KMS-11 (cell line): ENCODE results near the gene SFRP4.

Experiments used
- H2AFZ ChIP-seq: fragments of 200-600 bp; sonication (generic); 2 replicates; pipeline ENCODE4 v1.6.1; 2016; ENCODE audit warnings: antibody characterized with exemption, mixed run types, low read depth
- H3K27ac ChIP-seq: fragments of 200-600 bp; sonication (generic); 2 replicates; pipeline ENCODE4 v1.6.1; 2016; ENCODE audit warnings: mild to moderate bottlenecking, mixed run types
- H3K27me3 ChIP-seq: fragments of 200-600 bp; sonication (generic); 2 replicates; pipeline ENCODE4 v1.6.1; 2017; ENCODE audit warnings: mild to moderate bottlenecking, low read depth, mixed run types, moderate library complexity; ENCODE audit not compliant: insufficient read depth
- H3K36me3 ChIP-seq: fragments of 200-600 bp; sonication (generic); 2 replicates; pipeline ENCODE4 v1.6.1; 2017; ENCODE audit warnings: mild to moderate bottlenecking, mixed run types; ENCODE audit not compliant: insufficient read depth
- H3K4me1 ChIP-seq: fragments of 200-600 bp; sonication (generic); 2 replicates; pipeline ENCODE4 v1.6.1; 2016; ENCODE audit warnings: mild to moderate bottlenecking, low read depth, mixed run types; ENCODE audit not compliant: poor library complexity, severe bottlenecking
- H3K4me2 ChIP-seq: fragments of 200-600 bp; sonication (generic); 2 replicates; pipeline ENCODE4 v1.7.0; 2016; ENCODE audit warnings: mild to moderate bottlenecking, mixed run types
- H3K4me3 ChIP-seq: fragments of 200-600 bp; sonication (generic); IDR thresholded peaks from 2 replicates; pipeline ENCODE4 v1.6.1; 2017; ENCODE audit warnings: low read depth, low read length, mixed read lengths; ENCODE audit not compliant: insufficient read depth
- H3K79me2 ChIP-seq: fragments of 200-600 bp; sonication (generic); 2 replicates; pipeline ENCODE4 v1.6.1; 2016; ENCODE audit warnings: low read depth, mixed run types; ENCODE audit not compliant: insufficient read depth
- H3K9ac ChIP-seq: fragments of 200-600 bp; sonication (generic); 2 replicates; pipeline ENCODE4 v1.6.1; 2016; ENCODE audit warnings: mild to moderate bottlenecking, mixed run types
- H4K20me1 ChIP-seq: fragments of 200-600 bp; sonication (generic); 2 replicates; pipeline ENCODE4 v1.6.1; 2016; ENCODE audit warnings: mild to moderate bottlenecking, mixed run types; ENCODE audit not compliant: insufficient read depth
- TF ChIP-seq, protein P1 (sequence below): fragments of 200-600 bp; sonication (generic); conservative IDR thresholded peaks from 2 replicates; pipeline ENCODE4 v1.6.1; 2017; ENCODE audit warnings: low read depth, mild to moderate bottlenecking, antibody characterized with exemption, low read length, moderate library complexity, mixed read lengths

The SFRP4 gene

DNA sequence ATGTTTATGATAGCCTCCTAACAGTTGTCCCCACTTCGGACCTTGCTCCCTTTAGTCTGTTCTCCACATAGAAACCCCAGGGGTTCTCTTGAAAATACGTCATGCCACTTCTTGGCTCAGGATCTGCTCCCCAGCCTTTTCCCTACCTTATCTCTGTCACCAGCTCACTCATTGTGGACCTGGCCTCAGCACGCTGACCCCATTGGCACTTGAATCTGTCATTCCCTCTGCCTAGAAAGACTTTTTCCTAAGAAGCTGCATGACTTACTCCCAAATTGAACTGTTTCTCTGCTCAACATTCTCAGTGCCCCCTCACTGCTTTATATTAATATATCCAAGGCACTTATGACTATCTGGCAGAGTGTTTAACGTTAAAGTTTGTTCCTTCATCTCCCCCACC, 12.3 kb upstream of the SFRP4 start:
- TF ChIP-seq, protein P1, sequence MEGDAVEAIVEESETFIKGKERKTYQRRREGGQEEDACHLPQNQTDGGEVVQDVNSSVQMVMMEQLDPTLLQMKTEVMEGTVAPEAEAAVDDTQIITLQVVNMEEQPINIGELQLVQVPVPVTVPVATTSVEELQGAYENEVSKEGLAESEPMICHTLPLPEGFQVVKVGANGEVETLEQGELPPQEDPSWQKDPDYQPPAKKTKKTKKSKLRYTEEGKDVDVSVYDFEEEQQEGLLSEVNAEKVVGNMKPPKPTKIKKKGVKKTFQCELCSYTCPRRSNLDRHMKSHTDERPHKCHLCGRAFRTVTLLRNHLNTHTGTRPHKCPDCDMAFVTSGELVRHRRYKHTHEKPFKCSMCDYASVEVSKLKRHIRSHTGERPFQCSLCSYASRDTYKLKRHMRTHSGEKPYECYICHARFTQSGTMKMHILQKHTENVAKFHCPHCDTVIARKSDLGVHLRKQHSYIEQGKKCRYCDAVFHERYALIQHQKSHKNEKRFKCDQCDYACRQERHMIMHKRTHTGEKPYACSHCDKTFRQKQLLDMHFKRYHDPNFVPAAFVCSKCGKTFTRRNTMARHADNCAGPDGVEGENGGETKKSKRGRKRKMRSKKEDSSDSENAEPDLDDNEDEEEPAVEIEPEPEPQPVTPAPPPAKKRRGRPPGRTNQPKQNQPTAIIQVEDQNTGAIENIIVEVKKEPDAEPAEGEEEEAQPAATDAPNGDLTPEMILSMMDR: no peak
- no peak overlapping the region for H3K9ac ChIP-seq
- peaks cover 19% of the 10 kb centered on the region; the same call in 1 of the 2 replicates for H3K79me2 ChIP-seq
- H3K4me3 ChIP-seq: no peak overlapping the region
- no peaks in the 10 kb centered on the region for H3K4me1 ChIP-seq
- no peaks in the 10 kb centered on the region for H4K20me1 ChIP-seq
- H3K4me2 ChIP-seq: no peak overlapping the region
- no peak overlapping the region for H3K27ac ChIP-seq
- H3K27me3 ChIP-seq: no peaks in the 10 kb centered on the region
- no peaks in the 10 kb centered on the region for H3K36me3 ChIP-seq
- H2AFZ ChIP-seq: no peak overlapping the region

DNA sequence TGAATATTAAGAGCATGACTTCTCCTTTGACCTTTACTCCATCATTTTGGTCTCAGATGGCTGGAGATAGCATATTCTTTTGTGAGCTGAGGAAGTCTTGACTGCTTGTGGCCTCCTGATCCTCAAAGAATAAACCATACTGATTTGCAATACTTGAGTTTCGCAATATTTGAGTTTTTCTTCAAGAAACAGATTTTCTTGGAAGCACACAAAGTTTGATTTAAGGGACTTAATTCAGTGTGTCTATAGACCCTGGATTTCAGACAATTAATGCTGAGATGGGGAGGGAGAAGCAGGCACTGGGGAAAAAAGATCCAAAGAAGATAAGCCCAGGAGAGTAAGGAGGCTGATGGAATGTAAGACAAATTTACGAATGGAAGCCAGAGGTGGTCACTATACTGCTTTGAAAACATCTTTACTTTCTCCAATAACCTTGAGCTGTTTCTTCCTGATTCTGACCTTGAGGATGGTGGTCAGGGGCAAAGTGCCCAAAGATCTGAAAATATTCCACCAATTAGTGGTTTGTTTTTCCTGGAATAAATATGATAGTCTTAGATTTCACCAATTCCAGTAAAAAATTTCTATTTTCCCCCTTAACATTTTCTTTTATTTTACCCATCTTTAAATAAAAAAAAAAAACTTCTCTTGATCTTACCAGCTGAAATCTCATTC, 11.3 kb upstream of the SFRP4 start:
- no peak overlapping the region for H3K27ac ChIP-seq
- H3K9ac ChIP-seq: no peak overlapping the region
- peaks cover 1% of the 10 kb centered on the region for H3K4me1 ChIP-seq
- no peak overlapping the region for H3K4me2 ChIP-seq
- no peaks in the 10 kb centered on the region for H4K20me1 ChIP-seq
- no peak overlapping the region for H3K4me3 ChIP-seq
- peaks cover 28% of the 10 kb centered on the region for H3K79me2 ChIP-seq
- no peak overlapping the region for H2AFZ ChIP-seq
- no peaks in the 10 kb centered on the region for H3K27me3 ChIP-seq
- TF ChIP-seq, protein P1: no peak
- H3K36me3 ChIP-seq: no peaks in the 10 kb centered on the region

DNA sequence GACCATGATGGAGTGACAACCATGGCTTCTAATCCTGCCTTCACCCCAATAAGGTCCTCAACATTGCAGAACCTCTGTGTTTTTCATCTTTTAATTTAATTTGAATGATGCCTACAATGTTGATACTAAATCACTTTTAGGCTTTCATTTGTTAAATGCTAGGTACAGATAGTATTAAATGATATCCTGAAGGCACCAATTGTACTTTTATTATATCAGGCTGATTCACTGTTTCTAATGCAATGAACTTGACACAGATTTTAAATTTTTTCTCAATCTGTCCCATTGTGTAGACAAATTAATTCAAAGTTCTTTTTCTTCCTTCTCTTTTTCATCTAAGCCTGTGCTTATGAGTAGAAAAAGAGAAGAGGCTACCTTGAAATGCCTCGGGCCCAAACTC, 9.0 kb upstream of the SFRP4 start:
- peaks cover 43% of the 10 kb centered on the region for H3K79me2 ChIP-seq
- peaks cover 12% of the 10 kb centered on the region for H3K4me1 ChIP-seq
- no peaks in the 10 kb centered on the region for H4K20me1 ChIP-seq
- H3K36me3 ChIP-seq: no peaks in the 10 kb centered on the region
- no peak overlapping the region for H3K4me2 ChIP-seq
- H2AFZ ChIP-seq: no peak overlapping the region
- no peak overlapping the region for H3K4me3 ChIP-seq
- H3K9ac ChIP-seq: no peak overlapping the region
- H3K27me3 ChIP-seq: no peaks in the 10 kb centered on the region
- H3K27ac ChIP-seq: no peak overlapping the region
- TF ChIP-seq, protein P1: no peak

DNA sequence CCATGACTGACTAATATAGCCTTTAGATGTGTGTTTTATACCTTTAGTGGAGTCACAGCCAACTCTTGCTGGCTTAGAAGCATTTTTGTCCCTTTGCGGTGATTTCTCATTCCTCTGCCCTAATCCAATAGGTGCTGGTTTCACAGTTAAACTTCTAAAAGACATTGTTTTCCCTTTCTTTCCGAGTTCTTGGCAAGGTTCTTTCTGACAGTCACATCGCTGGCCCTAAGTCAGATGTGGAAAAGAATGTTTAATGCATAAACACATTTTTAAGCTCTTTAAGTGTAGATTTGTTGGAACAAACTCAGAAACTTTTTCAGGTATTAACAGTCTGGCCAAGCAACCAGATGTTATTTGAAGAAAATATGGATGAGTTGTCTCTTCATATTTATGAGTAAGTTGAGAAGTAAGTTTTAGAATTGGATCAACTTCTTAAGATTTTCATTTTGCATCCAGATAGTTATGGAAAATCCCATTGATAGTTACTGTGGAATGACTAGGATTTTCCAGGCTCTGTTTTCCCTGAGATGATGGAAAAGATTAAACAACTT, 7.9 kb upstream of the SFRP4 start:
- Histone ChIP-seq H3K4me2 (no peak overlapping the region), H3K4me1 (peaks cover 21% of the 10 kb centered on the region), H3K36me3 (no peaks in the 10 kb centered on the region), H2AFZ (no peak overlapping the region), H3K27me3 (no peaks in the 10 kb centered on the region), H3K9ac (no peak overlapping the region), H3K79me2 (peaks cover 43% of the 10 kb centered on the region), H4K20me1 (no peaks in the 10 kb centered on the region), H3K4me3 (no peak overlapping the region), H3K27ac (no peak overlapping the region)
- TF ChIP-seq, protein P1: no peak
